HepG2 (cell line): ENCODE data around the gene ETS1. TPM values are rescaled to one million over a fixed set of nuclear protein-coding genes. Genes with fewer than 3 reads are reported as not detected.

Experiments
- ATAC-seq: fragments of 200-7000 bp; cut with Tn5 transposase; 3 replicates; pipeline ENCODE4 v1.9.1; 2020; ENCODE audit warnings: mild to moderate bottlenecking, moderate library complexity
- BruUV-seq: library from RNA; stranded (reverse); fragments of 400-500 nt; replicated peaks from 2 replicates; lab custom pipeline; 2021; lab: Mats Ljungman, UMichigan
- CTCF ChIA-PET: fragments of 300-600 bp; formaldehyde crosslinking; extraction: SDS; loops from one replicate; lab custom pipeline; 2021; ENCODE audit warnings: low total read pairs, inconsistent platforms, low intra/inter-chr PET ratio; lab: Yijun Ruan, JAX
- POLR2A ChIA-PET: fragments of 350-600 bp; sonication (Branson Sonifier 250); formaldehyde crosslinking; loops from one replicate; lab custom pipeline; 2020; ENCODE audit warnings: antibody characterized with exemption, inconsistent platforms; lab: Yijun Ruan, JAX
- DNase-seq: peaks from one replicate; pipeline ENCODE4 v3.0.0-alpha.2; 2015; ENCODE audit warnings: low spot score
- FAIRE-seq: peaks from 3 replicates; lab custom pipeline; 2011; peaks lifted over from hg19 to GRCh38; lab: Jason Lieb, UNC
- H2AFZ ChIP-seq: one replicate; pipeline ENCODE4 v1.6.1; 2011; ENCODE audit warnings: low read length, inconsistent platforms
- H3K27ac ChIP-seq: fragments of 300-600 bp; 3 replicates; pipeline ENCODE4 v1.8.0; 2011; ENCODE audit warnings: mixed run types, mild to moderate bottlenecking, mixed read lengths, low read length, inconsistent platforms; ENCODE audit not compliant: insufficient read depth; ENCODE audit errors: extremely low read length
- H3K27me3 ChIP-seq, 2 experiments: fragments of 200-600 bp in 1 of 2; 2 replicates in 1 of 2; 3 replicates in 1 of 2; pipeline versions ENCODE4 v1.6.0 to v1.8.0; 2011; ENCODE audit warnings: low read length in 2 of 2, mild to moderate bottlenecking in 2 of 2, moderate library complexity in 2 of 2, inconsistent platforms in 1 of 2; ENCODE audit not compliant: insufficient read depth in 2 of 2, control insufficient read depth in 1 of 2
- H3K36me3 ChIP-seq, 2 experiments: fragments of 200-600 bp in 1 of 2; replicated peaks in 1 of 2; 2 replicates in 1 of 2; 3 replicates in 1 of 2; pipeline versions ENCODE4 v1.5.1 to v1.8.0; 2011; ENCODE audit warnings: low read length in 2 of 2, inconsistent platforms in 1 of 2; ENCODE audit not compliant: insufficient read depth in 2 of 2, control insufficient read depth in 1 of 2
- H3K4me1 ChIP-seq: 2 replicates; pipeline ENCODE4 v1.5.1; 2012; ENCODE audit warnings: low read length, inconsistent platforms; ENCODE audit not compliant: insufficient read depth
- H3K4me2 ChIP-seq: 2 replicates; pipeline ENCODE4 v1.6.0; 2011; ENCODE audit warnings: low read depth, low read length, inconsistent platforms
- H3K4me3 ChIP-seq, 3 experiments: fragments of 200-600 bp in 1 of 3; sonication (generic), shearing (Covaris generic) in 1 of 3; replicated peaks in 1 of 3; 2 replicates each; pipeline ENCODE4 v1.5.1; 2011 to 2016; ENCODE audit warnings: low read length in 3 of 3, inconsistent platforms in 2 of 3, low read depth in 2 of 3, mild to moderate bottlenecking in 2 of 3, control low read depth in 1 of 3, mixed read lengths in 1 of 3; ENCODE audit not compliant: insufficient read depth in 1 of 3
- H3K79me2 ChIP-seq: one replicate; pipeline ENCODE4 v1.6.1; 2011; ENCODE audit warnings: low read length, inconsistent platforms; ENCODE audit not compliant: insufficient read depth
- H3K9ac ChIP-seq: 2 replicates; pipeline ENCODE4 v1.6.0; 2011; ENCODE audit warnings: mild to moderate bottlenecking, low read depth, low read length, inconsistent platforms; ENCODE audit not compliant: insufficient read depth
- H3K9me3 ChIP-seq: 2 replicates; pipeline ENCODE4 v1.5.1; 2012; ENCODE audit warnings: mild to moderate bottlenecking, low read length
- H4K20me1 ChIP-seq: 2 replicates; pipeline ENCODE4 v1.6.0; 2011; ENCODE audit warnings: inconsistent platforms, mild to moderate bottlenecking, low read length, moderate library complexity; ENCODE audit not compliant: insufficient read depth
- CBX1 ChIP-seq: IDR thresholded peaks from one replicate; pipeline ENCODE4 v1.6.1; 2016; ENCODE audit warnings: antibody characterized with exemption, low read depth
- CREB1 ChIP-seq, 2 experiments: fragments of 450-650 bp in 1 of 2; IDR thresholded peaks; 2 replicates each; pipeline ENCODE4 v1.6.1; 2016 to 2017; ENCODE audit warnings: control low read depth in 1 of 2, mild to moderate bottlenecking in 1 of 2, missing compliant biosample characterization in 1 of 2, missing genetic modification characterization in 1 of 2
- GATA4 ChIP-seq: sonication (generic); IDR thresholded peaks from 2 replicates; pipeline ENCODE4 v1.6.1; 2016; ENCODE audit warnings: antibody characterized with exemption, low read depth, borderline replicate concordance
- PAX8 ChIP-seq: sonication (generic); formaldehyde crosslinking; IDR thresholded peaks from 2 replicates; pipeline ENCODE4 v1.8.0; 2022; ENCODE audit warnings: mild to moderate bottlenecking, missing genetic modification reagents, borderline replicate concordance
- RELA ChIP-seq: sonication (generic); formaldehyde crosslinking; IDR thresholded peaks from 2 replicates; pipeline ENCODE4 v1.4.0; 2020; ENCODE audit warnings: missing genetic modification reagents
- SNAPC2 ChIP-seq: sonication (generic); formaldehyde crosslinking; IDR thresholded peaks from 2 replicates; pipeline ENCODE4 v1.8.1; 2022; ENCODE audit warnings: mild to moderate bottlenecking, missing genetic modification reagents
- ZNF431 ChIP-seq: sonication (generic); formaldehyde crosslinking; IDR thresholded peaks from 2 replicates; pipeline ENCODE4 v1.9.0; 2022; ENCODE audit warnings: missing genetic modification reagents, low read depth, mild to moderate bottlenecking, borderline replicate concordance
- WGBS: methylation state at CpG from one replicate; pipeline ENCODE4 v1.1.6; 2017; ENCODE audit warnings: low lambda C conversion rate; 5-methylcytosine and 5-hydroxymethylcytosine counted together
- in situ Hi-C: cut with HindIII; loops from 2 replicates; pipeline ENCODE4 v1.10.0; 2017; ENCODE audit warnings: low pct_unique_long_range_greater_than_20kb; ENCODE audit not compliant: extremely low pct_ligation_motif_present
- intact Hi-C: fragments of 100-400 bp; cut with micrococcal nuclease; formaldehyde crosslinking; loops from one replicate; pipeline ENCODE4 v1.10.0; 2022; ENCODE audit not compliant: unreplicated experiment
- polyA plus RNA-seq, 8 experiments: library from polyadenylated mRNA; depleted of rRNA in 3 of 8; stranded (reverse) in 7 of 8; unstranded in 1 of 8; fragments of >200 nt; fragmentation: Illumina TruSeq in 4 of 8; extraction: Trizol in 4 of 8; gene quantifications; 2 replicates each; pipeline versions ENCODE4 v1.2.1 to v1.2.3, GENCODE V29; 2011 to 2016; ENCODE audit warnings: low read depth in 4 of 8, missing spikeins in 1 of 8, mixed read lengths in 1 of 8; ENCODE audit not compliant: insufficient read depth in 1 of 8
- total RNA-seq, 5 experiments: library from RNA; depleted of rRNA; stranded (reverse); fragments of >200 nt; fragmentation: Illumina TruSeq; extraction: Trizol; gene quantifications; 2 replicates each; pipeline ENCODE4 v1.2.3, GENCODE V29; 2016; ENCODE audit warnings: low read depth in 1 of 5
- TF ChIP-seq, protein P1 (sequence below): IDR thresholded peaks from 2 replicates; pipeline ENCODE4 v1.6.1; 2016

The ETS1 gene
- total and polyA plus RNA-seq, 2 of the 13 experiments (the other 11 are each of a cell fraction or from before 2014, with no cell fraction given) = 0.18 to 0.34 TPM

DNA sequence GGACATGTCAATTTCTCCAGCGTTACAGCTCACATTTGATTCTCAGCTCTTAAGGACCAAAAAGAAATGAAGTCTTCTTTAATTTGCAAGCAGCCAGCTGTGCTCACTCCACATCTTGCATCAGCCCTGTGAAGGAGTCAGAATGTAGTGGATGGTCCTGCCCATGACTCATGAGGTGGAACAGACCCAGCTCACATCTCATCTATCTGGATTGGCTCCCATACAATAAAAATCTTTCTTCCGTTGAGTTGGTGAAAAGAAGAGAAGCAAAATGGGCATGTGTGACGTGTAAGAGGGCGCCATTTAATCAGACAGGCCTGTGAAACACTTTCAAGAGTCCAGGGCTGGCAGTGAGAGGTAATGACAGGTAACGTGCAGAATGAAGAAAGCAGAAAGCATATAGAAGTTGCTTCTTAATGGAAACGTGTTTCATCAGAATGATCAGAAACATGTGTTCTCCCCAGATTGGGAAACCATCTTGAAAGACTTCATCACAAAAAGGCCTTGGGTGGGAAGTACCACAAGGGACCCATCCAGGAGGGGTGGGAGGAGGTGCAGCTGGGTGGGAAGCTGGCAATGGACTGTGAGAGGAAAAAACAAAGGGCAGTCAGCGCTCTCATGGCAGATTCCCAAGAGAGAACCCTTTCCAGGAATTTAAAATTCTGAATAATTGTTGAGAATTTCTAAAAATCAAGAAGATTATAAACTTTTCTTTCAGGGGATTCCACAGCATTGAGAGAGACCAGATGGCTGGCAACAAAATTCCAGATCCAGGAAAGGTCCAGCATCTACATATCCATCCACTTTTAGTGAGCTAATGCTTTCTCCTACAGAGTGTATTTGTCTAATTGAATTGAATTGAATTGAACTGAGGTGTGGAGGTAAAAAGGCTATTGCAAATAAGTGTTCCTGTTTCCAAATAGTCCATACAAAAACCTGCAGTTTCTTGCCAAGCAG is 57.0 kb downstream of the ETS1 start:
- Histone ChIP-seq H3K4me3 (no peak overlapping the region), H3K27ac (no peak overlapping the region), H3K79me2 (no peaks in the 10 kb centered on the region), H4K20me1 (no peaks in the 10 kb centered on the region), H2AFZ (no peak overlapping the region), H3K27me3 (no peaks in the 10 kb centered on the region), H3K36me3 (no peaks in the 10 kb centered on the region), H3K4me2 (no peak overlapping the region), H3K4me1 (no peaks in the 10 kb centered on the region), H3K9me3 (no peaks in the 10 kb centered on the region), H3K9ac (no peak overlapping the region)
- ChIA-PET POLR2A (no interaction called here), CTCF (no interaction called here)
- DNase-seq (no peak), FAIRE-seq (no peak), ATAC-seq (no peak)
- WGBS = 3% methylated on average over 7 of the region's 7 CpGs
- intact Hi-C loops (no loop called here), in situ Hi-C loops (no loop called here)
- no peak for TF ChIP-seq CBX1
- TF ChIP-seq GATA4 = no peak
- no peak for TF ChIP-seq SNAPC2
- no peak for TF ChIP-seq ZNF431 (CRISPR knock-in tag)
- no peak for TF ChIP-seq RELA (CRISPR knock-in tag)
- no peak for TF ChIP-seq PAX8 (CRISPR knock-in tag)
- TF ChIP-seq, protein P1, sequence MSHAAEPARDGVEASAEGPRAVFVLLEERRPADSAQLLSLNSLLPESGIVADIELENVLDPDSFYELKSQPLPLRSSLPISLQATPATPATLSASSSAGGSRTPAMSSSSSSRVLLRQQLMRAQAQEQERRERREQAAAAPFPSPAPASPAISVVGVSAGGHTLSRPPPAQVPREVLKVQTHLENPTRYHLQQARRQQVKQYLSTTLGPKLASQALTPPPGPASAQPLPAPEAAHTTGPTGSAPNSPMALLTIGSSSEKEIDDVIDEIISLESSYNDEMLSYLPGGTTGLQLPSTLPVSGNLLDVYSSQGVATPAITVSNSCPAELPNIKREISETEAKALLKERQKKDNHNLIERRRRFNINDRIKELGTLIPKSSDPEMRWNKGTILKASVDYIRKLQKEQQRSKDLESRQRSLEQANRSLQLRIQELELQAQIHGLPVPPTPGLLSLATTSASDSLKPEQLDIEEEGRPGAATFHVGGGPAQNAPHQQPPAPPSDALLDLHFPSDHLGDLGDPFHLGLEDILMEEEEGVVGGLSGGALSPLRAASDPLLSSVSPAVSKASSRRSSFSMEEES (CRISPR knock-in tag) = no peak
- TF ChIP-seq CREB1 (IDR thresholded peaks at IDR 0.05) = peak; percentile 34; the same call in 1 of the 2 replicates
- no peak for TF ChIP-seq CREB1 (CRISPR knock-in tag; IDR thresholded peaks at IDR 0.05)
- BruUV-seq = no TSS peak
